Duodenal mucosa (tissue), 2 donors: ENCODE data around the gene ANKRD36C.
A peak's percentile ranks its signal among the peaks of the same experiment; 100 is the strongest.
"Not testable (repeated sequence)": the region's sequence is repeated elsewhere in the genome, so short reads cannot be mapped to it uniquely, and the experiment has no call there.

Source experiments
- H3K27ac ChIP-seq: one replicate; pipeline ENCODE4 v1.7.0; 2013; ENCODE audit warnings: low read depth, low read length
- H3K27me3 ChIP-seq, 2 donors: one replicate each; pipeline ENCODE4 v1.7.0; 2013; ENCODE audit warnings: low read length in 2 of 2, control low read depth in 1 of 2; ENCODE audit not compliant: insufficient read depth in 2 of 2, control insufficient read depth in 1 of 2
- H3K36me3 ChIP-seq, 2 donors: one replicate each; pipeline ENCODE4 v1.7.0; 2013; ENCODE audit warnings: low read length in 2 of 2, control low read depth in 1 of 2; ENCODE audit not compliant: insufficient read depth in 2 of 2, control insufficient read depth in 1 of 2
- H3K4me1 ChIP-seq, 2 donors: one replicate each; pipeline ENCODE4 v1.7.0; 2013; ENCODE audit warnings: low read length in 2 of 2, control low read depth in 1 of 2; ENCODE audit not compliant: insufficient read depth in 2 of 2, control insufficient read depth in 1 of 2
- H3K4me3 ChIP-seq, 2 donors: one replicate each; pipeline ENCODE4 v1.7.0; 2013; ENCODE audit warnings: low read length in 2 of 2, low read depth in 1 of 2
- H3K9ac ChIP-seq, 2 donors: one replicate each; pipeline ENCODE4 v1.7.0; 2013; ENCODE audit warnings: low read length in 2 of 2, low read depth in 1 of 2
- H3K9me3 ChIP-seq, 2 donors: one replicate each; pipeline ENCODE4 v1.7.0; 2013; ENCODE audit warnings: low read length in 2 of 2, control low read depth in 1 of 2; ENCODE audit not compliant: control insufficient read depth in 1 of 2

ANKRD36C gene

GRCh38 chr2:96006248-96006647 lies 14.6 kb upstream of the ANKRD36C start:
- H3K9ac ChIP-seq, H3K4me3 ChIP-seq, H3K27ac ChIP-seq, H3K27me3 ChIP-seq, H3K4me1 ChIP-seq, H3K36me3 ChIP-seq, H3K9me3 ChIP-seq: not testable (repeated sequence)

GRCh38 chr2:95992520-95993272 lies 1.1 kb upstream of the ANKRD36C start:
- not testable (repeated sequence) for H3K4me1 ChIP-seq, H3K27me3 ChIP-seq, H3K9me3 ChIP-seq, H3K36me3 ChIP-seq
- Histone ChIP-seq H3K4me3 (peak overlapping the region; percentile 65 to 70), H3K9ac (peak overlapping the region; percentile 73 to 91), H3K27ac (peak overlapping the region; percentile 75)

DNA sequence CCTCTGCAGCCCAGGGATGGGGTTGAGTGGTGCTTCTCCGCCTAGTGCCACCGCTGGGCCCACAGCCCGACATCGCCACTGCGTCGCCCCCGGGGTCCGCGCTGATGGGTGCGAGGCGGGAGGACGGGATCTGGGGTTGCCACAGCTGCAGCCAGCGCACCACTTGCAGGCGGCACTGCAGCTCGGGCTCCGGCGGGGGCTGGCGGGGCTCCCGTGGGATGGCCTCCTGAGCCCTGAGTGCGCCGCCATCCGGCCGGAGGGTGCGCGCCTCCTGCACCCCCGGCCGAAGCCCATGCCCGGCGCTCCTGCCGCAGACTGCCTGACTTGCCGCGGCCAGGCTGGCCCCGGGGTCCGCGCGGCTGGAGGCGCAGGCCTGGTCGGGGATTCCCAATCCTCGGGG lies 478 bp upstream of the ANKRD36C start:
- H3K36me3 ChIP-seq, H3K27me3 ChIP-seq, H3K27ac ChIP-seq, H3K9me3 ChIP-seq, H3K4me1 ChIP-seq: not testable (repeated sequence)
- peak overlapping the region; percentile 65 to 70 for H3K4me3 ChIP-seq
- H3K9ac ChIP-seq, result peak overlapping the region in 1 of 2 donors; percentile 73

- H3K4me3 ChIP-seq, H3K36me3 ChIP-seq, H3K9me3 ChIP-seq, H3K27me3 ChIP-seq, H3K9ac ChIP-seq, H3K27ac ChIP-seq, H3K4me1 ChIP-seq: not testable (repeated sequence)
Measured at GRCh38 chr2:95990884-95991283, 740 bp downstream of the ANKRD36C start.

DNA sequence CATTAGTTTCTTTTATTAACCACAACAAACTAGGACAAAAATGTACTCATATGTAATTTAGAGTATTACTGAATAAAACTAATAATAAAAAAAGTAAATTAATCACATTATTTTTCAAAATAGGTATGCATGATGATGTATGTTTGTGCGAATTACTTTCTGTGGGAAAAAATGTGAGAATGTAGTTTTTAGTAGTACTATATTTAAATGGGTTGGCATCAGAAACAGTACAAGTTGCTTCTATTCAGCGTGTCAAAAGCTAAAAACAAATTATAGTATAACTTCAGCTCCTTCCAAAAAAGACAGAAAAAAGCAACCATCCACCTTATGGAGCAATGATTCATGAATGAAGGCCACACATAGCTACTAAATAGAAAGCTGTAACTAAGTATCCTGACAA lies 40.0 kb downstream of the ANKRD36C start:
- H3K9ac ChIP-seq, H3K27me3 ChIP-seq, H3K4me3 ChIP-seq, H3K27ac ChIP-seq, H3K9me3 ChIP-seq, H3K36me3 ChIP-seq, H3K4me1 ChIP-seq: not testable (repeated sequence)

GRCh38 chr2:95948039-95948438 lies 43.6 kb downstream of the ANKRD36C start:
- not testable (repeated sequence) for H3K4me1 ChIP-seq, H3K27me3 ChIP-seq, H3K9me3 ChIP-seq, H3K9ac ChIP-seq, H3K4me3 ChIP-seq, H3K36me3 ChIP-seq, H3K27ac ChIP-seq

GRCh38 chr2:95939947-95940346 lies 51.7 kb downstream of the ANKRD36C start:
- H3K4me1 ChIP-seq, H3K4me3 ChIP-seq, H3K36me3 ChIP-seq, H3K27me3 ChIP-seq, H3K9ac ChIP-seq, H3K9me3 ChIP-seq, H3K27ac ChIP-seq: not testable (repeated sequence)

DNA sequence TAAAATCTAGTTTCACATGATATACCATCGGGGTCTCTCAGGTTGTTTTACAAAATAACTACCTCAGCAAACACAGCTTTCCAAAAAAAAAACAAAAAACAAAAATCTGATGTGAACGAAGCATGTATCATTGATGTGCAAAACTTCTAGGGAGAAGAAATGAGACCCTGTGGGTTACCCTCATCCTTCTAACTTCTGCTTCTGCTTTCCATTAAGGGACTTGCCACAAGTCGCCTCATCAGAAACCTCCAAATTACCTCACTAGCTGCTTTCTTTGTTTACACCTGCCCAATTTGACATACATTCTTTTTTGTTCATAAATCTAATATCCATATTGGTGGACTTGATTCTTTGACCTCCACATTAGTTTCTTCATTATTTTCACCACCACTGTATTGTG lies 60.9 kb downstream of the ANKRD36C start:
- not testable (repeated sequence) for H3K27me3 ChIP-seq, H3K27ac ChIP-seq, H3K36me3 ChIP-seq, H3K4me1 ChIP-seq, H3K9ac ChIP-seq, H3K9me3 ChIP-seq, H3K4me3 ChIP-seq

- H3K9me3 ChIP-seq, H3K4me3 ChIP-seq, H3K27me3 ChIP-seq, H3K27ac ChIP-seq, H3K9ac ChIP-seq, H3K4me1 ChIP-seq: not testable (repeated sequence)
- H3K36me3 ChIP-seq, result peaks cover 0 to 12% of the 10 kb centered on the region in 2 donors
Measured at GRCh38 chr2:95917007-95917406, 74.6 kb downstream of the ANKRD36C start.

- H3K9ac ChIP-seq, H3K9me3 ChIP-seq, H3K27ac ChIP-seq, H3K4me3 ChIP-seq, H3K27me3 ChIP-seq, H3K4me1 ChIP-seq: not testable (repeated sequence)
- peaks cover 0 to 12% of the 10 kb centered on the region in 2 donors for H3K36me3 ChIP-seq
Measured at GRCh38 chr2:95915131-95915530, 76.5 kb downstream of the ANKRD36C start.

DNA sequence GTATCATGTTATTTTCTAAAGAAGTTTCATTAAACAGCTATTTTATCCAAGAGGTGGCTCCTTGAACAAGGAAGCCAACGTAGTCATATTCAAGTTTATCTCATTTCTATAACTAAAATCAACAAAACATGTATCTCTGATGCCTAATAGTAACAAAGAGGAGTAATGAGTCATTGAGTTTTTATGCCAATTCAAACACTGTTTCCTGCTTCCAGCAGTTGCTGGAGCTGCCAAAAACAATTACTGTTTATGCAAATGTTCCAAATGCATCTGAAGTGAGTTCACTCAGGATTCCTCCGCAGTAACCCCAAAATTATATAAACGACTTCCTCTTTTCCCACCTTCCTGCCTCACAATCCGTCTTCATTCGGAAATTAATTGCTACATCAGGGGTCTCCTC lies 80.2 kb downstream of the ANKRD36C start:
- not testable (repeated sequence) for H3K9me3 ChIP-seq, H3K4me3 ChIP-seq, H3K9ac ChIP-seq, H3K36me3 ChIP-seq, H3K4me1 ChIP-seq, H3K27me3 ChIP-seq, H3K27ac ChIP-seq
